Upper lobe of left lung (tissue), 4 donors: ENCODE data around the gene MCU.

Experiments
- EP300 ChIP-seq, 4 donors: sonication (generic); formaldehyde crosslinking; IDR thresholded peaks; one replicate each; pipeline ENCODE4 v1.5.1; 2017; ENCODE audit warnings: antibody characterized with exemption in 4 of 4, control low read depth in 2 of 4
- POLR2A ChIP-seq, 4 donors: fragments of 450-650 bp; IDR thresholded peaks; one replicate each; pipeline ENCODE4 v1.5.1; 2016 to 2017; ENCODE audit warnings: antibody characterized with exemption in 4 of 4, mild to moderate bottlenecking in 2 of 4
- POLR2AphosphoS5 ChIP-seq, 2 donors: sonication (generic); formaldehyde crosslinking; IDR thresholded peaks; one replicate each; pipeline ENCODE4 v1.5.1; 2017; ENCODE audit warnings: antibody characterized with exemption in 2 of 2

- TF ChIP-seq POLR2A (IDR thresholded peaks at IDR 0.05), result no peak
- no peak for TF ChIP-seq POLR2AphosphoS5 (IDR thresholded peaks at IDR 0.05)
- TF ChIP-seq EP300 (IDR thresholded peaks at IDR 0.05), result no peak
These were observed 120.4 kb downstream of the MCU start for GRCh38 chr10:72812415-72812752.
